H9 (cell line): Measurements from ENCODE around the gene TAF1. TPM values are rescaled to one million over a fixed set of nuclear protein-coding genes. Genes with fewer than 3 reads are reported as not detected.

Experiments
- DNase-seq: peaks from one replicate; pipeline ENCODE4 v3.0.0-alpha.2; 2017
- H2AFZ ChIP-seq: one replicate; pipeline ENCODE4 v1.6.1; 2013; ENCODE audit warnings: mild to moderate bottlenecking, low read length, control low read depth, moderate library complexity
- H2AK5ac ChIP-seq: 2 replicates; pipeline ENCODE4 v1.6.1; 2013; ENCODE audit warnings: low read length, control low read depth, mixed read lengths; ENCODE audit not compliant: insufficient read length
- H2BK120ac ChIP-seq: one replicate; pipeline ENCODE4 v1.6.1; 2013; ENCODE audit warnings: low read depth, mild to moderate bottlenecking, low read length, control low read depth, inconsistent platforms; ENCODE audit not compliant: poor library complexity, severe bottlenecking
- H2BK12ac ChIP-seq: 2 replicates; pipeline ENCODE4 v1.6.1; 2013; ENCODE audit warnings: low read length, control low read depth, mixed read lengths, low read depth; ENCODE audit not compliant: insufficient read length
- H2BK15ac ChIP-seq: 2 replicates; pipeline ENCODE4 v1.6.1; 2013; ENCODE audit warnings: low read depth, low read length, control low read depth
- H2BK20ac ChIP-seq: one replicate; pipeline ENCODE4 v1.6.1; 2013; ENCODE audit warnings: low read depth, mild to moderate bottlenecking, low read length, control low read depth, inconsistent platforms; ENCODE audit not compliant: poor library complexity, severe bottlenecking
- H2BK5ac ChIP-seq: 2 replicates; pipeline ENCODE4 v1.6.1; 2013; ENCODE audit warnings: low read length, control low read depth, mixed read lengths; ENCODE audit not compliant: insufficient read length
- H3K14ac ChIP-seq: 2 replicates; pipeline ENCODE4 v1.6.1; 2013; ENCODE audit warnings: low read length, control low read depth; ENCODE audit not compliant: insufficient read depth
- H3K18ac ChIP-seq: 2 replicates; pipeline ENCODE4 v1.6.1; 2013; ENCODE audit warnings: low read depth, mild to moderate bottlenecking, mixed read lengths, low read length, control low read depth; ENCODE audit not compliant: insufficient read length
- H3K23ac ChIP-seq: 2 replicates; pipeline ENCODE4 v1.6.1; 2013; ENCODE audit warnings: low read length, control low read depth, mixed read lengths, low read depth; ENCODE audit not compliant: insufficient read length
- H3K23me2 ChIP-seq: 2 replicates; pipeline ENCODE4 v1.6.1; 2013; ENCODE audit warnings: low read depth, mild to moderate bottlenecking, mixed read lengths, low read length, control low read depth; ENCODE audit not compliant: insufficient read length, poor library complexity, severe bottlenecking
- H3K27ac ChIP-seq: 2 replicates; pipeline ENCODE4 v1.5.1; 2013; ENCODE audit warnings: low read length, control low read depth, mixed read lengths, low read depth; ENCODE audit not compliant: insufficient read length
- H3K27me3 ChIP-seq: 2 replicates; pipeline ENCODE4 v1.6.1; 2013; ENCODE audit warnings: low read length, control low read depth, inconsistent platforms; ENCODE audit not compliant: insufficient read depth
- H3K4ac ChIP-seq: 2 replicates; pipeline ENCODE4 v1.6.1; 2013; ENCODE audit warnings: low read depth, mild to moderate bottlenecking, control low read depth, inconsistent platforms, low read length, moderate library complexity
- H3K4me1 ChIP-seq: 2 replicates; pipeline ENCODE4 v1.6.1; 2013; ENCODE audit warnings: low read length, control low read depth, inconsistent platforms; ENCODE audit not compliant: insufficient read depth
- H3K4me2 ChIP-seq: 2 replicates; pipeline ENCODE4 v1.6.1; 2013; ENCODE audit warnings: low read length, control low read depth, mixed read lengths; ENCODE audit not compliant: insufficient read length, insufficient read depth
- H3K56ac ChIP-seq: 2 replicates; pipeline ENCODE4 v1.6.1; 2013; ENCODE audit warnings: low read depth, mild to moderate bottlenecking, mixed read lengths, low read length, control low read depth; ENCODE audit not compliant: insufficient read length
- H3K79me1 ChIP-seq: 2 replicates; pipeline ENCODE4 v1.6.1; 2013; ENCODE audit warnings: low read depth, mild to moderate bottlenecking, moderate library complexity, low read length, control low read depth, inconsistent platforms; ENCODE audit not compliant: insufficient read depth, poor library complexity, severe bottlenecking
- H3K79me2 ChIP-seq: 2 replicates; pipeline ENCODE4 v1.6.1; 2013; ENCODE audit warnings: low read length, control low read depth, inconsistent platforms; ENCODE audit not compliant: insufficient read depth
- H3K9ac ChIP-seq: 2 replicates; pipeline ENCODE4 v1.6.1; 2013; ENCODE audit warnings: low read length, control low read depth, mixed read lengths; ENCODE audit not compliant: insufficient read length; ENCODE audit errors: extremely low read depth
- H3K9me3 ChIP-seq: one replicate; pipeline ENCODE4 v1.6.1; 2013; ENCODE audit warnings: low read depth, low read length, inconsistent platforms; ENCODE audit not compliant: control insufficient read depth
- H3T11ph ChIP-seq: one replicate; pipeline ENCODE4 v1.6.1; 2013; ENCODE audit warnings: mild to moderate bottlenecking, low read length, control low read depth, inconsistent platforms
- H4K20me1 ChIP-seq: one replicate; pipeline ENCODE4 v1.6.1; 2013; ENCODE audit not compliant: control insufficient read depth, insufficient read length, insufficient read depth
- H4K5ac ChIP-seq: 2 replicates; pipeline ENCODE4 v1.6.1; 2013; ENCODE audit warnings: low read depth, mild to moderate bottlenecking, mixed read lengths, low read length, control low read depth; ENCODE audit not compliant: insufficient read length
- H4K8ac ChIP-seq: replicated peaks from 2 replicates; pipeline ENCODE4 v1.6.1; 2013; ENCODE audit warnings: low read length, control low read depth, mixed read lengths, low read depth; ENCODE audit not compliant: insufficient read length
- H4K91ac ChIP-seq: 2 replicates; pipeline ENCODE4 v1.6.1; 2013; ENCODE audit warnings: low read depth, mild to moderate bottlenecking, moderate library complexity, mixed read lengths, low read length, control low read depth; ENCODE audit not compliant: insufficient read length
- H3K27ac Mint-ChIP-seq, 3 experiments: 2 replicates in 2 of 3; 3 replicates in 1 of 3; pipeline ENCODE4 v1.8.0; 2020 to 2021; ENCODE audit warnings: mixed read lengths in 3 of 3, mild to moderate bottlenecking in 1 of 3, moderate library complexity in 1 of 3
- H3K27me3 Mint-ChIP-seq: 2 replicates; pipeline ENCODE4 v1.8.0; 2021; ENCODE audit warnings: low read depth, mild to moderate bottlenecking, moderate library complexity, mixed read lengths
- H3K36me3 Mint-ChIP-seq, 3 experiments: 2 replicates in 2 of 3; 3 replicates in 1 of 3; pipeline ENCODE4 v1.8.0; 2020 to 2021; ENCODE audit warnings: low read depth in 3 of 3, mixed read lengths in 3 of 3; ENCODE audit not compliant: insufficient read depth in 1 of 3
- H3K4me1 Mint-ChIP-seq, 2 experiments: 2 replicates each; pipeline ENCODE4 v1.8.0; 2020; ENCODE audit warnings: mixed read lengths in 2 of 2
- H3K4me3 Mint-ChIP-seq, 2 experiments: 2 replicates in 1 of 2; 3 replicates in 1 of 2; pipeline ENCODE4 v1.8.0; 2020 to 2021; ENCODE audit warnings: mild to moderate bottlenecking in 2 of 2, mixed read lengths in 2 of 2, moderate library complexity in 1 of 2
- H3K9me3 Mint-ChIP-seq, 2 experiments: 2 replicates in 1 of 2; 3 replicates in 1 of 2; pipeline ENCODE4 v1.8.0; 2020; ENCODE audit warnings: mild to moderate bottlenecking in 2 of 2, mixed read lengths in 2 of 2, moderate library complexity in 1 of 2
- WGBS: extraction: QIAGEN DNeasy Blood & Tissue Kit; methylation state at CpG from one replicate; pipeline ENCODE4 v1.1.7; 2013; ENCODE audit warnings: missing lambda C conversion rate, low lambda C conversion rate, mixed read lengths; ENCODE audit not compliant: insufficient read length; ENCODE audit errors: extremely low coverage; 5-methylcytosine and 5-hydroxymethylcytosine counted together
- total RNA-seq: library from RNA; stranded (reverse); gene quantifications from 2 replicates; pipeline ENCODE4 v1.2.1, GENCODE V29; 2021
- TF ChIP-seq, protein P1 (sequence below): fragments of 200-600 bp; sonication (generic); conservative IDR thresholded peaks from 3 replicates; pipeline ENCODE4 v1.8.0; 2021; ENCODE audit warnings: antibody characterized with exemption, mild to moderate bottlenecking

Gene TAF1
- total RNA-seq, 1 experiment from 2014 or later, result 32.2 TPM

GRCh38 chrX:71475785-71476540 is 109.8 kb downstream of the TAF1 start:
- H2BK20ac ChIP-seq, result no peak overlapping the region
- H3K23ac ChIP-seq, result no peak overlapping the region
- no peak overlapping the region for H3K27ac Mint-ChIP-seq
- H2AFZ ChIP-seq, result no peak overlapping the region
- H4K91ac ChIP-seq, result no peak overlapping the region
- no peak overlapping the region for H2BK5ac ChIP-seq
- H3K4ac ChIP-seq, result no peak overlapping the region
- H3K56ac ChIP-seq, result no peak overlapping the region
- H3K27me3 Mint-ChIP-seq, result no peaks in the 10 kb centered on the region; the same call in 1 of the 2 replicates
- no peaks in the 10 kb centered on the region for H4K20me1 ChIP-seq
- TF ChIP-seq, protein P1, sequence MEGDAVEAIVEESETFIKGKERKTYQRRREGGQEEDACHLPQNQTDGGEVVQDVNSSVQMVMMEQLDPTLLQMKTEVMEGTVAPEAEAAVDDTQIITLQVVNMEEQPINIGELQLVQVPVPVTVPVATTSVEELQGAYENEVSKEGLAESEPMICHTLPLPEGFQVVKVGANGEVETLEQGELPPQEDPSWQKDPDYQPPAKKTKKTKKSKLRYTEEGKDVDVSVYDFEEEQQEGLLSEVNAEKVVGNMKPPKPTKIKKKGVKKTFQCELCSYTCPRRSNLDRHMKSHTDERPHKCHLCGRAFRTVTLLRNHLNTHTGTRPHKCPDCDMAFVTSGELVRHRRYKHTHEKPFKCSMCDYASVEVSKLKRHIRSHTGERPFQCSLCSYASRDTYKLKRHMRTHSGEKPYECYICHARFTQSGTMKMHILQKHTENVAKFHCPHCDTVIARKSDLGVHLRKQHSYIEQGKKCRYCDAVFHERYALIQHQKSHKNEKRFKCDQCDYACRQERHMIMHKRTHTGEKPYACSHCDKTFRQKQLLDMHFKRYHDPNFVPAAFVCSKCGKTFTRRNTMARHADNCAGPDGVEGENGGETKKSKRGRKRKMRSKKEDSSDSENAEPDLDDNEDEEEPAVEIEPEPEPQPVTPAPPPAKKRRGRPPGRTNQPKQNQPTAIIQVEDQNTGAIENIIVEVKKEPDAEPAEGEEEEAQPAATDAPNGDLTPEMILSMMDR, result no peak
- no peak overlapping the region for H3K27ac ChIP-seq
- no peak overlapping the region for H3K18ac ChIP-seq
- DNase-seq, result no peak
- no peak overlapping the region for H4K5ac ChIP-seq
- H3K23me2 ChIP-seq, result no peaks in the 10 kb centered on the region
- no peak overlapping the region for H2BK15ac ChIP-seq
- H3K4me1 Mint-ChIP-seq, result 0 out of 4 replicates have a peak, but pooled peaks cover 0 to 5% of the 10 kb centered on the region in 2 experiments
- no peak overlapping the region for H3K14ac ChIP-seq
- no peaks in the 10 kb centered on the region for H3K27me3 ChIP-seq
- no peak overlapping the region for H3K9ac ChIP-seq
- peaks cover 68 to 69% of the 10 kb centered on the region in 2 experiments for H3K9me3 Mint-ChIP-seq
- H3K4me2 ChIP-seq, result no peak overlapping the region
- H3T11ph ChIP-seq, result no peak overlapping the region
- no peak overlapping the region for H4K8ac ChIP-seq
- no peak overlapping the region for H2AK5ac ChIP-seq
- H2BK120ac ChIP-seq, result no peak overlapping the region
- H3K4me3 Mint-ChIP-seq, result no peak overlapping the region
- H3K79me1 ChIP-seq, result no peaks in the 10 kb centered on the region
- H3K9me3 ChIP-seq, result peaks cover 11% of the 10 kb centered on the region
- H3K79me2 ChIP-seq, result no peaks in the 10 kb centered on the region
- no peak overlapping the region for H2BK12ac ChIP-seq
- WGBS, result no CpG with 5 or more reads among the region's 8 CpGs
- H3K4me1 ChIP-seq, result no peaks in the 10 kb centered on the region
- H3K36me3 Mint-ChIP-seq, result peaks cover 0 to 5% (median 5%) of the 10 kb centered on the region in 3 experiments; a peak in 6 of 7 replicates
